Activated gamma-delta T cell (primary cell): ENCODE measurements around the gene COPS8.

Experiments
- DNase-seq: peaks from one replicate; lab custom pipeline; 2025; lab: John Stamatoyannopoulos, UW

Gene COPS8

GRCh38 chr2:237097911-237098702 lies 12.4 kb downstream of the COPS8 start:
- no peak for DNase-seq

DNA sequence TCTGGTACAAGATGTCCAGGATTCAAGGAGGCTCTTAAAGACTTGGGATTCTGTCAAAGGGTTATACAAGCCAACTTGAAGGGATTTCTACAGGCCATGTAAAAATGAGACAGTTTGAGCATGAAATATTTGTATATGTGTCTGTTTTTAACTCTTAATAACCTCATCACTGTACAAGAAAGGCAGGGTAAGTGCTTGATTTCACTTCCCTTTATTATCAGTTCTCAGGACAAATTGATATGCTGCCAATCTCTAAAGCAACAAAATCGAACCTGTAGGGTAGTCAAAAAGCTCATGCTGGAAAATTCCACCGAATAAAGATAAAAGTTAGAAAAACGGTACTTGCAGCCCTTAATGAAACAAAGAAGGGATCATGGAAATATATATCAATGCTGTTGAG lies 14.1 kb downstream of the COPS8 start:
- no peak for DNase-seq

DNA sequence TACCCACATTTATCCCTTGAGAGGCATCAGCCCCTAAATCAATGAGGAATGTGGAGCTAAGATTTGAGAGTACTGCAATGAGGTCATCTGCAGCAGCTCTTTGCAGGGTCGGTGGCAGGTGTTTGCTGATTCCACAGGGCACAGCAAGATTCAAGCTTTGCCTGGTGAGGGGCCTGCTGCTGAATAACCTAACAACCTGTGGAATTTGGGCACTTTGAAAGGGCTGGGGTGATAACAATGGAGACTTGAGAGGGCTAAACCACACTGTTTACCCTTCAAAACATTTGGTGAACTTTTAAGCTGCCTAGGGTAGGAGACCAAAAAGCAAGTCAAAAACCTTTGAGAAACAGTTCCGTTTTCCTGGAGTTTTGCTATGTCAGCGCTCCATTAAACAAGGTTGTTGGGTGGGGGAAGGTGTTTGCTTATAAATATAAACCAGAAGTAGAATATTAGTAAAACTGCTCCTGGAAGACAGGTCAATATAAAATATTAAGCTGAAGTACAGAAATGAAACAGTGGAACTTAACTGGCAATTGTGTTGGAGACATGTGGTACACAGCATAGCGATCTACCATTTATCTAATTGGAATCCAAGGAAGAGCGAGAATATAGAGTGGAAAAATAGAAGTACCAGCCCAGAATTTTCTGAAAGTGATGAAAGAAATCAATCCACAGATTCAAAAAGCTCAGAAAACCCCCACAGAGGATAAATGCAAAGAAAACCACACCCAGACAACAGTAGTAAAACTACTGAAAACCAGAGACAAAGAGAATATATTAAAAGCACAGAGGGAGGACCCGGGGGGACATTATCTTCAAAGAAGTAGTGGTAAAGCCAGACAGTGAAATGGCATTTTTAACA lies 15.7 kb downstream of the COPS8 start:
- DNase-seq = no peak

GRCh38 chr2:237102428-237102827 lies 16.7 kb downstream of the COPS8 start:
- no peak for DNase-seq

GRCh38 chr2:237109421-237109934 lies 23.8 kb downstream of the COPS8 start:
- no peak for DNase-seq

DNA sequence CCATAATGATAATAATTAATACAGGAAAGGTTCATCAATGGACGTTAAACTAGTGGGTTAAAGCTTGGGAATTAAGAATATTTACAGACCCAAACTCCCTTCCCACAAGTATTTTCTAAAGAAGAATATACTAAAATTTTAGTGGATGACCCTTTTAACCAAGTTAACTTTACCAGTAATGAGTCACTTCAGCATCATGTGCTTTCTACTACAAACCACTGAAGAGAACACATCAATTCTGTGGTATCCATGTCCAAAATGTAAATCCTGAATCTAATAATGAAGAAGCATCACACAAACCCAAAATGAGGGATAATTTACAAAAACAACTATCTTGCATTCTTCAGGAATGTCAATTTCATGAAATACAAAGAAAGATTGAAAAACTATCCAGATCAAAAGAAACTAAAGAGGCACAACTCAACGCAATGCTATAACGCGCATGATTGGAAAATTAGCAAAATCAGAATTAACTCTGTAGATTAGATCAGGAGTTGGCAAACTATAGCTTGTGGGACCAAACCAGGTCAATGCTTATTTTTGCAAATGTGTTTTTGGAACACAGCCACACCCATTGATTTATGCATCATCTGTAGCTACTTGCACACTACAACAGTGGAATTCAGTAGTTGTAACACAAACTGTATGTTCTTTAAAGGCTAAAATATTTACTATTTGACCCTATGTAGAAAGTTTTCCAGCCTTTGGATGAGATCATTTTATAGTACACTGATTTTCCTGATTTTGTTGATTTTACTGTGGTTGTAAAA lies 27.5 kb downstream of the COPS8 start:
- no peak for DNase-seq

GRCh38 chr2:237115870-237116269 lies 30.2 kb downstream of the COPS8 start:
- no peak for DNase-seq

DNA sequence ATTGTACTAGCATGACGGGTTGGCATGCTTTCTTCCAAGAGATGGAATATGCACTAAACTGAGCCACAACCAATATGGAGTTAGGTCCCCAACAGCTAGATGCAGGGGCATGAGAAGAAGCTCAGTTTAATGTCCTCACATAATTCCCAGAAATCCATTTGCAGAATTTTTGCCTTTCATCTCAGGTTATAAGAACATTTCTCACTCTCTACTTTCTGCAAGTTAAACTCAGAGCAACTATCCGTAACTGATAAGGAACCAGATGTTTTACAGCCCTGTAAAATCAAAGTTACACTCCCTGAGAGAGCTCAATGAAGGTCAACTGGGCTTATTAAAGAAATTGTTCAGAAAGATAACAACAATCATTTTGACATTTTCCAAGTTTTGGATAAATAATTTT lies 30.7 kb downstream of the COPS8 start:
- DNase-seq = no peak

DNA sequence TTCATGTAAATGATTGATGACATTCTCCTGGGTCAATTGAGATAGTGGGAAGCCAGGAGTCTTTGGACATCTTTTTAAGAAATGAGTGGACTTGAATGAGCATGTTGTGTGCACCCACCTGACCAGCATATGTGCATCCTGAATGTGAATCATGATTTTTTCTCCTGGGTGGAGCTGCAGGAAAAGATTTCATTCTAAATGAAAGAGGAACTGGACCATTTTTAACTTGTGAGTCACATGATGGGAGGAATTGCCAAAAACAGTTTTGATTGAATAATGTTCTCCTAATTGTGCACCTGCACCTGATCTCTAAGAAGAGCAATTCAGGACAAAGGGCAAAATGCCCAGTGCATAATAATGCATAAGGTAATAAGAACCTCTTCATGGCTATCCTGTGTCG lies 32.3 kb downstream of the COPS8 start:
- no peak for DNase-seq

DNA sequence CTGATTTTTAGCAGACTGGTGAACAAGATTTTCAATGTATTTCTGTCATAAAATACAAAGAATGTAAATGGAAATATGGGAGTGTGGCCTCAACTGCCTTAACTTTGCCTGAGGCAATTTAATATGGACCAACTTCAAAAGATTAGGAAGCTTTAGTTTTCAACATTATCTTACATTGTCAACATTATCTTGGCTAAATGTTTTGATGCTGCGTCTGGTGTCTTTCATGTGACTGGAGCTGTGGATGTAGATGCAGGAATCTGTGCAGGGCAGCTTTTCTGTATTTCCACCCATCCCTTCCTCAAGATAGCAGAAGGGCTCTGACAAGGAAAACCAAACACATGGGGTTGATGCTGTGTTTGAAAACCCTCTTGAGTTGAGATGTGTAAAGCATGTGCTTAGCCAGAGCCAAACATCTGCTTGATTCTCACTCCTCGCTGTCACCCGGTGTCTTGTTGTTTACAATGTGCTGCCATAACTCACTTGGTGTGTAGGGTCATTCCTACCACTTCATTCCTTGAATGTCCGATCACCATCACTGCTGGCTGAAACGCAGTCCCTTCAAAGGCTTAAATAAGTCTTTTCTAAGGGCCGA lies 33.0 kb downstream of the COPS8 start:
- no peak for DNase-seq

DNA sequence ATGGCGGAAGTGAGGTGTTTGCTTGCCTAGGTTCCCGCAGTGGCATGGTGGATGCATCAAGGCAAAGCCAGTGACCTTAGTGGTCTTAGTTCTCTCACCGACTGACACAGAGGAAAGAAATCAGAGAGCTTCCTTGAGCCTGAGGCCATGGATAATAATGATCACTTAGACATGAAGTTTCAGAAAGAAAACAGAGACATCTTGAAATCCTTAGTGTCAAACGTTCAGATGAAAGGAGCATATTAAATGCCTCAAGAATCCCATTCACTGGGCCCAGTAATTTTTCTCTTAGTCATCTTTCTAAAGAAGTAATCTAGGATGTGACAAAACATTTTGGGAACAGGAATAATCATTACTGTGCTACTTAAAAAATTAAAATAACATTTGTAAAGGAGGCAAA lies 35.2 kb downstream of the COPS8 start:
- DNase-seq = no peak

DNA sequence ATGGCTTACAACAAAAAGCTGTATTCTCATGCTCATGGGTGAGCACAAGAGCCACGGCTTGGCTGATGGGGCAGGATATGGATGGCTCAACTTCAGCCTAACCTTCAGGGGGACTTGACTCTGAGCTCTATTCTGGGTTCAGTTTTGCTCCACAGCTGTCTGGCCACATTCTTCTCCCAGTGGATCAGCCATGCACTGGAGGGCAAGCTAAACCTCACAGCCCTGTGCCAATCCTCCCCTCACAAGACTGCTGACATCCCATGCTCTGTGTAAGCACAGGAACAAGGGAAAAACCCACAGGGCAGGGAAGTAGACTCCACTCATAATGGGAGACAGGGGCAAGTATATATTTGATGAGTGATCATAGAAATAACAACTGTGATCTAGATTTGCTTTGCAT lies 35.6 kb downstream of the COPS8 start:
- DNase-seq = no peak

DNA sequence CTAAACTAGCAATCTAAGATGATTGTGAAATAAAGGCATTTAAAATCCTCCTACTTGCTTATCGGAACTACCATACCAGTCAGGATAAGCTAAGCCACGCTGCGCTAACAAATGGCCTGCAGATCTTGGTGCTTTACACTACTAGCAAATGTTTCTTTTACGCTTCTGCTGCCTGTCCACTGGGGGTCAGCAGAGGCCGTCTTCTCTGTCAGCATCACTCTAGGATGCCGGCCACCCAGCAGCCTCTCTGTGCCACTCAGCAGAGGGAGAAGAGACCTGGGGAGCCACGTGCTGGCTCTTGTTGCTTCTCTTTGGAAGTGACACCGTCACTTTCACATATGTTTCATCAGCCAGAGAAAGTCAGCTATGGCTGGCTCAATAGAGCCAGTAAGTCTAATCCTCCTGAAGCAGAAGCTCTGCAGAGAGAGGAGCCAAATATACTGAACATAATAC lies 36.6 kb downstream of the COPS8 start:
- DNase-seq = no peak

DNA sequence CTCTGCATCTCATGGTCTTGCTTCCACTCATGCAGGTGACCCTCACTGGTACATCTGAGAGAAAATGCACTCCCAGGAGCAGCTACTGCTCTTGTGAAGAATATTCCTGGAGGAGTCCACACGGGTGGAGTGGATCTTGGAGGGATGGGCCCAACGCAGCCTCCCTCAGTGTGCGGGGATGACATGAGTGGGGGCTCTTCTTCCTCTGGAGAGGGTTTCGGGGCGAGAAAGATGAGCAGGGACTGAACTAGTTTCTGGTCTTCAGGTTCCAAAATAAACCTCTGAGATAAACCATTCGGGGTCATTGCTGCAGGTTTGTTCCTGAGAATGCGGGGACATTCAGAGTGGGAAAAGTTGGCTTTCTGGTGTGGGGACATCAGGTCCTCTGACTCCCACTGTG lies 39.1 kb downstream of the COPS8 start:
- DNase-seq = no peak

- DNase-seq = no peak
Measured at GRCh38 chr2:237125967-237126366, 40.3 kb downstream of the COPS8 start.

- no peak for DNase-seq
Measured at GRCh38 chr2:237126519-237127174, 41.0 kb downstream of the COPS8 start.

DNA sequence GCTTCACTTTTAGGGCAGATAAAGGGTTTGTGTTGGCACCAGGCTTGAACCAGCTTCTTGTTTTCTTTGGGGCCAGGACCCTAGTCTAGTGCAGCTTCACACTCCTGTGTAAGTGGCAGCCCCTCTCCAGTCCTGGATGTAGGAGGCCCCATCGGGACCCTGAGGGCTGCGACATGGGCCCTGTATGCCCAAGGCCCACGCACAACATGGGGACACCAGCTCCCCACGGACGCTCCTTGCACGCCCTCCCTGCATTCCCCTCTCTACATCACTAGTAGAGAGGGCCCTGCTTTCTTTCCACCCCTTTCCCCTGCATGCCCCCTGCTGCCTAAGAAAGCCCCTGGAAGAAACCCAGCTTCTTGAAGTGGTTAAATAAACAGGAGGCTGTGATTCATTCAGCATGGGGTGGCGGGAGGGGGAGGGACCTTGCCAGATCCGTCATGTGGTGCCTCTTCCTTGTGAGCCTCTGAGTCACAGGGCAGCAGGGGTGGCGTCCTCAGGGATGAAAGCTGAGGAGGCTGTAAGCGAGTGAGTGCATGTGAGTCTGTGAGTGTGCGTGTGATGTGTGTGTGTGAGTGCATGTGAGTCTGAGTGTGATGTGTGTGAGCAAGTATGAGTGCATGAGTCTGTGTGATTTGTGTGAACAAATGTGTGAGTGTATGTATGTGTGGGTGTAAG lies 42.5 kb downstream of the COPS8 start:
- no peak for DNase-seq

DNA sequence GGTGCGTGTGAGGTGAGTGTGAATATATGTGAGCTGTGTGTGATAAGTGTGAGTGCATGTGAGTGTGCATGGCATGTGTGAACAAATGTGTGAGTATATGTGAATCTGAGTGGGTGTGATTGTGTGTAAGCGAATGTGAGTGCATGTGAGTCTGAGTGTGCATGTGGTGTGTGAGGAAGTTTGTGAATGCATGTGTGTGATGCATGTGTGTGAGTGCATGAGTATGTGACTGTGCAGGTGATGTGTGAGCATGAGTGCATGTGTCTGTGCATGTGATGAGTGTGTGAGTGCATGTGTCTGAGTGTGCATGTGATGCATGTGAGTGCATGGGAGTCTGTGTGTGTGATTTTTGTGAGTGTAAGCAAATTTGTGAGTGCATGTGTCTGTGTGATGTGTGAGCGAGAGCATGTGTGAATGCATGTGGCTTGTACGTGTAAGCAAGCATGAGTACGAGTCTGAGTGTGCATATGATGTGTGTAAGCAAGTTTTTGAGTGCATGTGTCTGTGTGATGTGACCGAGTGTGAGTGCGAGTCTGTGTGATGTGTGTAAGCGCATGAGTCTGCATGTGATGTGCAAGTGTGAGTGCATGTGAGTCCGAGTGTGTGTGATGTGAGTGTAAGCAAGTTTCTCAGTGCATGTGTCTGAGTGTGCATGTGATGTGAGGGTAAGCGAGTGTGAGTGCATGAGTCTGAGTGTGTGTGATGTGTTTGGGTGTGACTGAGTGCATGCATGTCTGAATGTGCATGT lies 43.3 kb downstream of the COPS8 start:
- no peak for DNase-seq

GRCh38 chr2:237129625-237130263 lies 44.1 kb downstream of the COPS8 start:
- no peak for DNase-seq
